ENCODE results near the gene BCL3.
"Not testable (repeated sequence)": the region's sequence is repeated elsewhere in the genome, so short reads cannot be mapped to it uniquely, and the experiment has no call there.

- TF ChIP-seq ZNF274 (IDR thresholded peaks at IDR 0.05; ENCODE audit: low read depth, low read length); POLR2A (IDR thresholded peaks at IDR 0.05; ENCODE audit: borderline replicate concordance, extremely low read depth, insufficient read depth, insufficient read length): not testable (repeated sequence)
- TF ChIP-seq, protein P1, sequence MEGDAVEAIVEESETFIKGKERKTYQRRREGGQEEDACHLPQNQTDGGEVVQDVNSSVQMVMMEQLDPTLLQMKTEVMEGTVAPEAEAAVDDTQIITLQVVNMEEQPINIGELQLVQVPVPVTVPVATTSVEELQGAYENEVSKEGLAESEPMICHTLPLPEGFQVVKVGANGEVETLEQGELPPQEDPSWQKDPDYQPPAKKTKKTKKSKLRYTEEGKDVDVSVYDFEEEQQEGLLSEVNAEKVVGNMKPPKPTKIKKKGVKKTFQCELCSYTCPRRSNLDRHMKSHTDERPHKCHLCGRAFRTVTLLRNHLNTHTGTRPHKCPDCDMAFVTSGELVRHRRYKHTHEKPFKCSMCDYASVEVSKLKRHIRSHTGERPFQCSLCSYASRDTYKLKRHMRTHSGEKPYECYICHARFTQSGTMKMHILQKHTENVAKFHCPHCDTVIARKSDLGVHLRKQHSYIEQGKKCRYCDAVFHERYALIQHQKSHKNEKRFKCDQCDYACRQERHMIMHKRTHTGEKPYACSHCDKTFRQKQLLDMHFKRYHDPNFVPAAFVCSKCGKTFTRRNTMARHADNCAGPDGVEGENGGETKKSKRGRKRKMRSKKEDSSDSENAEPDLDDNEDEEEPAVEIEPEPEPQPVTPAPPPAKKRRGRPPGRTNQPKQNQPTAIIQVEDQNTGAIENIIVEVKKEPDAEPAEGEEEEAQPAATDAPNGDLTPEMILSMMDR (IDR thresholded peaks at IDR 0.05 in 2 of 3, conservative IDR thresholded peaks at IDR 0.05 in 1 of 3; ENCODE audit: borderline replicate concordance in 1 of 3, insufficient read depth in 1 of 3, low read depth in 2 of 3, low read length in 2 of 3), result not testable (repeated sequence)
Observed at GRCh38 chr19:44721369-44721768, 27.1 kb upstream of the BCL3 start.
